Forelimb muscle (tissue), 1 donor: ENCODE measurements around the gene SPRED1. TPM values are rescaled to one million over a fixed set of nuclear protein-coding genes. Genes with fewer than 3 reads are reported as not detected.

Experiments
- DNase-seq: peaks from one replicate; pipeline ENCODE4 v3.0.0-alpha.2; 2013; ENCODE audit warnings: low read depth
- polyA plus RNA-seq: library from polyadenylated mRNA; unstranded; fragments of 120-200 nt; gene quantifications from one replicate; pipeline ENCODE4 v1.2.1, GENCODE V29; 2013; ENCODE audit not compliant: insufficient read length

Gene SPRED1
- polyA plus RNA-seq, 1 donor: 23.6 TPM

DNA sequence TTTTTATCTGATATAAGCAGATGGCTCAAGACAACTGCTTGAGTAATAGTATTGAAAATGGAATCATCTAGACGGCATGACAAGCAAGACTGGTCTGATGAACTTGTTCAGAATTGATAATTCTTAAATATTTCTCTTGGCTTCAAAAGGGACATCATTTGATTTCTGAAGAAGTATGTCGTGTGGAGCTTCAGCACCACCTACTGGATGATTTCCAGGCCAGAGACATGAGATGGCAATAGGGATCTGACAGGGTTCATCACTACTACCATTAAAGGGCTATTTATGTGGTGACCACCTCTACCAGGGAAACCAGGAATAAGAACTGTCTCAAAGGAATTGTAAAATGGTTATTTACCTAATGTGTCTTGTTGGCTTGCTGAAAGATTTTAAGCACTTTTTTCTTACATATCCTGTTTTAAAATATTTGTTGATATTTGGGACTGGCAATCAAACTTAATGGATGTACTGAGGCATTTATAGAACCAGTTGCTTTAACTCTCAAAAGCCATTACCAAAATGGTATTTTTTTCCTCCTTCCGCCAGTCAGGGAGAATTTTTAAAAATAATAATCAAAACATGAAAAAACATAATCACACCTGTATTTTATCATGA lies 101.8 kb downstream of the SPRED1 start:
- DNase-seq: no peak

DNA sequence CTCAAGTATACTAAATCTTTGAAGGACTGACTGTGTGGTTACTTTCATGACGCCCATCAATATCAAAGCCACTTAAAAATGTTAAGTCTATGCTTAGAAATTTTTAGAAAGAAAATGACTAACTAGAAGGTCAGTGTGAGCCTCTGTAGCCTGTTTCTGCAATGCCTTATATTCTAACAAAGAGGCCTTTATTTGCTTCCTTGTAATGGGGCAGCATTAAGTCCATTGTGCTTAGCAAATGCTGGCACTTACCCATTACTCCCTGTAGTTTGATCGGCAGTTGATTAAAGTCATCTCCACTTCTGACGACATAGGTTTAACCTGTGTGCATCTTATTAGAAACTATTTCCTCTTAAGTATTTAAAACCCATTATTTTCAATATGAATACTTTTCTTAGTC lies 109.7 kb downstream of the SPRED1 start:
- no peak for DNase-seq

DNA sequence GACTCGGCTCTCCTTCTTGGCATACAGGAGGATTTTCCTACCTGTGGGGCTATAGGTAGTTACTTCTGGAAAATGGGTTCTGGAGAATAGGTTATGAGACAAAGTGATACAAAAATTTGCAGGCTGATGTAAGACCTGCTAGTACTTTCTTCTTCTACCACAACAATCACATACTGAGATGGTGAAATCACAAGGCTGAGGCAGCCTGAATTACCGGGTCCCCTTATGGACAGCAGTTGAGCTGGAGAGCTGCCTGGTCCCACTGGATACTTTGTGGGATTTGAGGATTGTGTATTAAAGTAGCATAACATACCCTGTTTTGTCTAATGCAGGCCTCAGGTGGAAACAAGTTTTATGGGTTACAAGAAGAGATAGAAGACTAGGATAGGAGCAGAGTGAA lies 114.8 kb downstream of the SPRED1 start:
- DNase-seq: no peak

DNA sequence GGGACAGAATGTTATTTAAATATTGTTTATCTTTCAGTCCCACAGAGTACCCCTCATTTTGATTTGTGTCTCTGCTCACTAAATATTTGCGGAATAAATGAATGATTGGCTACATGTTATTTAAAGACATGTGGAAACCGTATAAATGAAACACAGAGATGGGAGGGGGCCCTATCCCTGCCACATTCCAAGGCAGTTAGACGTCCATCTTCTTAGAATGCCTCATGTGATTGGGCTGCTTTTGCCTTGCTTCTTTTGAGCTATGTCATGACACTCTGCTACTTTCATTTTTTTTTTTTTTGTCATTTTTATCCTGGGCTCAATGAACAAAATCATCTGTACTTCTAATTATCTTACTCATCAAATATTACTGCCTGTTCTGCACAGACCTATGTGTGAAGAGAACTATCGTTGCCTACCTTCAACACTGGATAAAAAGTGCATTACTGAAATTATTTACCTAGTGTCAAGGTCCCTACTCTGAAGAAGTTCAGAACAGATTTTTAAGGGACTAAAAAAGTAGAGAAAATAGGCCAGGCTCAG lies 117.4 kb downstream of the SPRED1 start:
- no peak for DNase-seq

DNA sequence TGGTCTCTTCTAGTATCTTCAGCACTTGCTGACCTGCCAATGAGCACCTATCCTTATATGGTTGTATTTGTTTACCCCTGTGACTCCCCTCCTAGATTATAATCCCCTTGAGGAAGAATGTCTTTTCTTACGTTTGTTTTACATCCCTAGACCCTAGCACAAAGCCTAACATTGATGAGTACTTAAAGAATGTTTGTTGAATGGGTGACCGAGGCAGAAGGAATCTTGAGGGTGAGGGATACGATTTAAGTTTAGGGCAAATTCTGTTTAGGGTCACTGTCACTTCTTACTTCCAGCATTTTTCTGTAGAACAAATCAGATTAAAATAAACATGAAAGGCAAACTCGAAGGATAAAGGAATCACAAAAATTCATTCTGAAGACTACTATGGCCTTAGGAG lies 120.4 kb downstream of the SPRED1 start:
- no peak for DNase-seq

DNA sequence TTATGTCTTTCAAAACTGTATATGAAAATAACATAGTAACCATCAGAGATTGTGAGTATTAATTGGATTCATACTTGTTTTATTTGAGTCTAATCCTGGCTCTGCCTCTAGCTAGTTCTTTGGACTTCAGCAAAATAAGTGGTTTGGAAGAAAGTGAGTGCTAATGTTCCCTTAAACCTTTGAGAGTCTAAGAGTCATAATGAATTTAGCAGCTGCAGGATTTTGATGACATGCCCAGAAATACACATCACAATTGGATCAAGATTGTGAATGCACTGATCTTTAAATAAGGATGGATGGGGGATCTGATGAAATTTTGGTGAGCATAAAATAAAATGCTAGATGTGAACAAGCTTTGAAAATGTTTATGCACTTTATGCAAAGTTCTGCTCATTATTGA lies 121.4 kb downstream of the SPRED1 start:
- DNase-seq: peak; percentile 94

DNA sequence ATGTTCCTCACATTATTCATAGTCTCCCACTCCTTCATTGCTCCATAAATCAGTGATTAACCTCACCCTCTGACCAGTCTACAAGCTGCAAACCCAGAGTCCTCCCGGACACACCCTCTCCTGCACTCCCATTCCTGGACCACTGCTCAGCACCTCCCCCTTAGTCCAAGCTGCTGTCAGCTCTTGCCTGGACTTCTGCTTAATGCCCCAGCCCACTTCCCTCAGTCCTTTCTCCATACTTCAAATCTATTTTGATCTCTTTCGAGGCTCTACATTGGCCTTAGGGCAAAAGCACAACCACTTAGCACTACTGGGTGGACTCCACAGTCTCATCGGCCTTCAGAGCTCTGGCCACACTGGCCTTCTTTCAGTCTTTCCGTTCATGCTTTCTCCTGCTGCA lies 121.9 kb downstream of the SPRED1 start:
- DNase-seq: no peak

DNA sequence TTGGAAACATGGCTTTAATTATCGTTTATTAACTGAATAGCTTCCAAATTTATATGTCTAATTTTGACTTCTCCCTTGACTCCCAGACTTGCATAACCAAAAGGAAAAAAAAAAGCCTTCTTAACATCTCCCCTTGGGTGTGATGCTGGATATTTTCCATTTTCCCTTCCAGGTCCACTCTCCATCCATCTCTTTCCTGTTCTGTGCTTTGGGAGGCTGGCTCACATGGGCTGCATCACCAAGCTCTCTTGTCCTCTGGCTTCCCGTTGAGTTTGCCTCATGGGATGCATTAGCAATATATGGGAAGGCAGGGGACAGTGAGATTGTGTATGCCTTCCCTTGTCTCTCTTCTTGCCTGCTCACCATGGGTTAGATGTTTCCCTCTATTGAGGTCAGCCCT lies 123.4 kb downstream of the SPRED1 start:
- no peak for DNase-seq

DNA sequence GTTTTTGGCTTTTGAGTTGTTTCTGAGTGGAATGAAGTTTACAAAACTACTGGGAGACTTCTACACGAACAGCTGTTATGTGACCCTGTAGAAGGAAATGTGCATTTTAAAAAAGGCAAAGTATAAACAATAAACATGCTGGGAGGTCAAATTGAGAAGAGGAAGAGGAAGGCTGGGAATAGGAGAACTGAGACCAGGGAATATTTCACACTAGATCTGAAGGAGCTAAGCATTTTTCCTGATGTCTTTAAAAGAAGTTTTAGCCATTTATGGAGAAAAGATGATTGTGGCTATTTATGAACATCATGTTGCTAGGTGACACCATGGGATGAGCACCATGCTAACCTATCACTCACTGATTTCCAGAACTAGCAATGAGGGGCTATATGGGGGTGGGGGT lies 125.0 kb downstream of the SPRED1 start:
- peak; percentile 54 for DNase-seq

DNA sequence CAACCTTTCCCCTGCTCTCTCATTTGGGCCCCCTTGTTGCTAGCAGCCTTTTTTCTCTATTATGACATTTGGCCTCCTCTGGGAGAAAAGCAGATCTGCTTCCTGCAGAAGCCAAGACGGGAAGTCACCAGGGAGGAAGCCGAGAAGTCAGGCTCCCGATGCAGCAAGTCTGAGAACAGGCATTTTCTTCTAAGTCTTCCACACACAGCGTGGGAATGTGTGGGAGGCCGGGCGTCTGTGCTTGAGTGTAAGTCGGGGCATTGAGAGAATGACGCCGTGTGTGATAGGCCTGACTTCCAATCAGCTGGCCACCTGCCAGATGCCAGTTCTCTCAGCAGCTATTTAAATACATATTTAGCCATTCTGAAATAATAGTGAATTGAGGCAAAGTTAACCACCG lies 125.5 kb downstream of the SPRED1 start:
- peak; percentile 72 for DNase-seq

DNA sequence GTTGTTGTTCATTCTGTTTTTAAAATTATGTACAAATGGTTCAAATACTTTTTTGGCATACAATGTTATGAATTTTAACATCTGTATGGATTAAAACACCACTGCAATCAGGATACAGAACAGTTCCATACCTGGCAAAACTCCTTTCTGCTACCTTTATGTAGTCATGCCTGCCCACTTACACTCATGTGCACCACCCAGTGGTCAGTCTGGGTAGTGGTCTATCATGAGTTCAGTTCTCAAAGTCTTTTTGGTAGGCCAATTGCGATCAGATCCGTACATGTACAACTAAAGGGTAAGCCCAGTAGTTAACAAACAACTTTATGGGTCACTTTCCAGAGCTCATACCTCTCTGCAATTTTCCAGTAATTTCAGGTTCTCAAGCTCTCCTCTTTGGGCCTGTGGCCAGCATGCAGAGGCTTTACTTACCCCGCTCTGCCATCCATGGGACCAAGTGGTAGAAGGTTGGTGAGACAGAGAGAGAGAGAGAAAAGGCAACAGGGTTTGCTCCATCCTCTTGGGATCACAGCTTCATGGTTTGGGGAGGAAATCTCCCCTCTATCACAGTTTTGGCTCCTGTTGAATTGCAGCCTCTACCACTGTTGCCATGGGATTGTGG lies 137.4 kb downstream of the SPRED1 start:
- no peak for DNase-seq

DNA sequence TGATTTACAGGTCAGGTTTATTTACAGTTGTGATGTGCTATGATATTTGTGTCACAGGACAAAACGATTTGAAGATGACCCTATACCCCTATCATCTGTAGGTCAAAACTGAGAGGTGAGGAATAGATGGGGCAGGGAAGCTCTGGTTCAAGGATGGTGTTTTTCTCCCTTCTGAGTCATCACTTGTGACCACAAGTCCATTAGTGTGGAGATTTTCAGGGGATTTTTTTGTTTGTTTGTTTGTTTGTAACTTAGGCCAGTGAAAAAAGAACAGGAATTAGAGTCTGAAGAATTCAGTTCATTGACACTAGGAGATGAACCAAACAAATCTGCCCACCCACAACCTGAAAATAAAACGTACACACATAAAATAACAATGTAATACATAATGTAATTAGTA lies 138.6 kb downstream of the SPRED1 start:
- DNase-seq: no peak

DNA sequence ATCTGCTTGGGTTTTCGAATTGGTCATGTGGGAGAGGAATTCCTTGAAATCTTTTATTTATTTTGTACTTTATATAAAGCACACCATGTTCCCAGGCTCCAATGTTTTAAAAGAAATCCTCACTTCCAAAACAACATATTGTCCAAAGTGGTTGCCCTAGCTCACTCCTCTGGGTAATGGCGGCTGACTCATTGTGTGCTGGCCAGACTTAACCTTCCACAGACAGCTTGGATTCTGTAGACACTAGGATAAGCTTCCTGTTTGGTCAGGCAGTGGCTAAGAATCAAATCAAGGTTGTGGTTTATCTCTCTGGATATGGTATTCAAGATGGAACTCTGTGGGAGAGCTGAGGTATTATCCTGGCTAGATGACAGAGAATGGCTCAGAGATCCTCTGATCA lies 145.5 kb downstream of the SPRED1 start:
- DNase-seq: no peak

DNA sequence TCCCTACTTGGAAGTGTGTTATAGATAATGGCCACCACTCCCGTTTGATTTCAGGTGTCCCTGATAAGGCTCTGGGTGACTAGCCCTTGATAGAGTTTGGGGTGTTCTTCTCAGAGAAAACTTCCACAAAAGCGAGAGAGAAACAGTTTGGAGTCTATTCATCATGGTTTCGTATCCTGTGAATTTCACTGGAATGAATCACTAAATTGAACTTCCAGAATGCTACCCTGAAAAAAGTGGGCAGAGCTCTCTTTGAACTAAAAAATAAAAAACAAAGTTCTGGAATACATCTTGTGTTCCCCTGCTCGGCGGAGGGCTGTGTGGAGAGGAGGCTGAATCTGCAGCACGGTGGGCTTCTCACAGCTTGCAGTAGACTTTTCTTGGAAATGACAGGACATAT lies 148.5 kb downstream of the SPRED1 start:
- DNase-seq: no peak

DNA sequence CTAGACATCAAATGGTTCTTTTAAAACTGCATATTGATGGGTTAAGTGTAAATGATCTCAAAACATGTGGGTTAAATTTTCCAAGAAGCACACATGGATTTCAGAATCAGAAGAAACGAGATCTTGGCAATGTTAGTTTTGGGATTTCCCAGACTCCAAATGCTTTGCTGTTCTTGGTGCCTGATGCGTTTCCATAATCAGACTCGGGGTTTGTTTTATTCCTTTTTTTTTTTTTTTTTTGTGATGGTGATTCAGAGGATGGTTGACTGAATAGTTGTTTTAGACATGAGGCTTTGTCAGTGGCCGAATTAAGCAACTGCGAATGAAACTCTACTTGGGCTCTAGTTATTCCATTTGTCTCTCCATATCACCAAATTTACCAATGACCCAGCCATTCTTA lies 149.1 kb downstream of the SPRED1 start:
- no peak for DNase-seq

DNA sequence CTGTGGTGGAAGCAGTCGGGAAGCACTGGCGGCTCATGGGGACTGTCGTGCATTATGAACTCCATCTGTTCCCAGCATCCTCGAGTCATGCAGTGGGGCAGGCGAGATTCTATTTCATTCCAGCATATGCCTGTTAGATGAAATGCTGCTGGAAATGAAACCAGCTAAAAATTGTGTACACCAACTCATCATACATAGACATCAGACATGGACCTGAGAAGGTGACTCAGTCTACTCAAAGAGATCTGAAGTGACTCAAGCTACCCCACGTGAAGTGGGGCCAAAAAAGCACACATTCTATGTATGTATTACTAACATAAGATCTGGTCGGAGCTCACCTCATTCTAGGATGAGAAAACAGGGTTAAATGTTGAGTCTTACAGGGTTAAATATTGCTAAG lies 153.8 kb downstream of the SPRED1 start:
- DNase-seq: no peak

Other genes starting within 250 kb of the SPRED1 start
- 26.5 TPM for gene FAM98B, start 201.3 kb downstream of the SPRED1 start, polyA plus RNA-seq